Ammon's horn (tissue), 1 donor: ENCODE data around the gene DAD1.
"Not testable (repeated sequence)": the region's sequence is repeated elsewhere in the genome, so short reads cannot be mapped to it uniquely, and the experiment has no call there.

Source experiments
- DNase-seq: peaks from one replicate; pipeline ENCODE4 v3.0.0-alpha.2; 2016; ENCODE audit warnings: low spot score

The DAD1 gene

DNA sequence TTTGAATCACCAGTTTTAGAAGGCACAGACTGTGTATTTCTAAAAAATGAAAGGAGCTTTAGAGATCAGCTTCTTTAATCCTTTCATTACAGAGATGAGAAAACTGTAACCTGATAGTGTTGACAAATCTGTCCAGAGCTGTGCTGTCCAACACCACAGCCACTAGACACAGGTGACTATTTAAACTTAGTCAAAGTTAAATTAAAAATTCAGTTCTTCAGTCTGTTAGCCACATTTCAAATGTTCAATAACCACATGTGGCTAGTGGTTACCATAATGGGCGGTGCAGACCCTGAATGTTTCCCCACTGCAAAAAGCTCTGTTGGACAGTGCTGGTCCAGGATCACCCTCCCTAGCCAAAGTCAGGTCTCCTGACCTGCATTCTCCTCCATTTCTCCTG is 21.6 kb downstream of the DAD1 start:
- no peak for DNase-seq

DNA sequence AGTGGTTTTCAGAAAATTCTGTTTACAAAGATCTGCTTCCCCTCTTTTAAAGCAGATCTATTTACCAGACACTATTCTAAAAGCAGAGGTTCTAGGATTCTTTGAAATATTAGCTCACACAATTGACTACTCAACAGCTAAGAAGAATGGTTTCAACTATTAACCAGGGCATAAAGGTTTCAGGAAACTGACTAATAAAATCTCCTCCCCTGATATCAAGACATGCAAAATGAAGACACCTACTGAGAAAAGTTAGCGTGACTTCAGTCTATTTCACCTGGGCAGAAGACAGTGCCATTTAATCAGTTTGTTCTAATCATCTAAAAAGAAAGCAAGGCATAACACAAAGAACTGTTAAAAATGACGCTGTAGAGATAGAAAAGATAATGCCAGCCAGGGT is 22.2 kb downstream of the DAD1 start:
- no peak for DNase-seq

DNA sequence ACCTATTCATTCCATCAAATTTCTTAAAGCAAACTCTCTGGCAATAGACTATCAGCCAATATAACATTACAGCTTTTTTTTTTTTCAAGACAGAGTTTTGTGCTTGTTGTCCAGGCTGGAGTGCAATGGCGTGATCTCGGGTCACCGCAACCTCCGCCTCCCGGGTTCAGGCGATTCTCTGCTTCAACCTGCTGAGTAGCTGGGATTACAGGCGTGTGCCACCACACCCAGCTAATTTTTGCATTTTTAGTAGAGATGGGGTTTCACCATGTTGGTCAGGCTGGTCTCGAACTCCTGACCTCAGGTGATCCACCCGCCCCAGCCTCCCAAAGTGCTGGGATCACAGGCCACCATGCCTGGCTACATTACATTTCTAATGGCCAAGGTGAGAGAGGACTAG is 22.8 kb downstream of the DAD1 start:
- not testable (repeated sequence) for DNase-seq

DNA sequence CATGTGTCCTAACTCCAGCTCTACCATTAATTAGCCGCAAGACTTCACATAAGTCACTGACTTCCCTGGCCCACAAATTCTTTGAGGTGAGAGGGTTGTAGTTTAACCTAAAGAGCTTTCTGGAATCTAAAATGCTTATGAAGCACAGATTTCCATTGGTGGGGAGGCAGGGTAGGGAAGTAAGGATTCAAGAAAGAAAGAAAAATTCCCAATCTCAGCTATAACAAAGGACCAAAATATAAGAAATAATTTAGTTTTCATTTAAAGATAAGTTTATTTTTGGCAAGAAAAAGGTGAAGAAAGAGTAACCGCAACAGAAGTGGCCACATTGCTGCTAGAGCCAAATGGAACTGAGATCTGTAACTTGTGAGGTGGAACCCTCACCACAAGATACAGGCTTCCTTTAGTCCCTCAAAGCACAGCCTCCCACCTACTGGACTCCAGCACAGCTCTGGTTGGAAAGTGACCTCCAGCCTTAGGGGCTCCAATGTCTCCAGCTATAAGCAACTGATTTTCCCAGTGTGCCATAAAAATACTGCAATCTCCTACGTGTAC is 23.6 kb downstream of the DAD1 start:
- DNase-seq = no peak

DNA sequence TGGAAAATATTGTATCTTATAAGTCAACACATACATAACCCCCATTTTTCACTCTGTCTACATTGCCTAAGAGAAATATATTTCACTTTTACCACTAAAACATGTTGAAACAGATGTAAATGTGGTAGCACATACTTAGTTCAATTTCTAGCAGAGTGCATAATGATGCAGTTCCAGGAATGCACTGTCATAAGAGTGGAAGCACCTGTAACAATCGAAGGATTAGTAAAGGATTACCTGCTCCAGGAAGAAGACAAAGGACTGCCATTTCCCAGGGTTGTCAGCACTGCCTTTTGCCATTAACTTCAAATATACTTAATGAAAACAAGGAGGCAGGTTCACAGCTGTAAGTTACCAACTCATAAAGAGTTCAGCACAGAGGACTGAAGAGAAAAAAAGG is 24.6 kb downstream of the DAD1 start:
- no peak for DNase-seq

DNA sequence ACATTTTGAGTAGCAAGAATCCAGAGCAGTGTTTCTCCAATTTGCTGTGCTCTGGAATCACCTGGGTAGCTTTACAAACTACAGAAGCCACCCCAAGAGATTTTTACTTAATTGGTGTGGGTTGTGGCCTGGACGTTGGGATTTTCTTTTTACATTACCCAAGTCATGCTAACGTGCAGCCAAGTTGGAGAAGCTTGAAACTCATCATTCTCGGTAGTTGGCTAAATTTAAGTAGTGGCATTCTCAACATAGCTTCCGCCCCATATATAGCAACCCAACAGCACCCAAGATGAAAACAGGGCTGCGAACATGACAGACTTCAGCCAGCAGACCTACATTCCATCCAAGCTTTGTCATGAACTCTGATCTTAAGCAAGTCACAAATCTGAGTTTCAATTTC is 25.0 kb downstream of the DAD1 start:
- DNase-seq = no peak

DNA sequence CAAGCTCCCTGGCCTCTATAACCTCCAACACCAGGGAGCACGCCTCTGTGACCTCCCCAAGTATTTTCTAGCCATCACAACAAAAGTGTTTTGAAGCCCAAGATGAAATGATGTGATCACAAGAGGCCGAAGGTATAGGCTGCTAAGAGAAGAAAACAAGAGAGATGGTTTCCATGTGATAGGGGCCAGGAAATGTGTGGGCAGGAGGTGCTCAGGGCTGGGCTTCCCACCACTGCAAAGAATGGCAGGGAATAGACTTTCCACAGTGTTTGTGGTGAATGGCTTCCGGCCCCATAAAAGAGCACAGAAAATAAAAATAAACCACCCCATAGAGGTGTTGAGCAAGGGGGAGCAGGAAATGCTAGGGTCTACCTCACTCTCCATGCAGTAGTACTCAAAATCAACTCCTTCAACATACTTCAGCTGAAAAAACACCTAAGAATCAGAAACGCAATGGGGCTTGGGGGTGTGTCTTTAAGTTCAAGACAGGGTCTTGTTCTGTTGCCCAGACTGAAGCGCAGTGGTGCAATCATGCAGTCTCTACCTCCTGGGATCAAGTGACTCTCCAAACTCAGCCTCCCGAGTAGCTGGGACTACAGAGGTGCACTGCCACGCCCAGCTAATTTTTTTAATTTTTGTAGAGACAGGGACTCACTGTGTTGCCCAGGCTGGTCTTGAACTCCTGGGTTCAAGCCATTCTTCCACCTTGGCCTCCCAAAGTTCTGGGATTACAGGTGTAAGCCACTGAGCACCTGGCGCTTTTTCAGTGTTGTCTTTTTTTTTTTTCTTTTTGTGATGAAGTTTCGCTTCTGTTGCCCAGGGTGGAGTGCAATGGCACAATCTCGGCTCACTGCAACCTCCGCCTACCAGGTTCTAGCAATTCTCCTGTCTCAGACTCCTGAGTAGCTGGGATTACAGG is 27.1 kb downstream of the DAD1 start:
- no peak for DNase-seq

DNA sequence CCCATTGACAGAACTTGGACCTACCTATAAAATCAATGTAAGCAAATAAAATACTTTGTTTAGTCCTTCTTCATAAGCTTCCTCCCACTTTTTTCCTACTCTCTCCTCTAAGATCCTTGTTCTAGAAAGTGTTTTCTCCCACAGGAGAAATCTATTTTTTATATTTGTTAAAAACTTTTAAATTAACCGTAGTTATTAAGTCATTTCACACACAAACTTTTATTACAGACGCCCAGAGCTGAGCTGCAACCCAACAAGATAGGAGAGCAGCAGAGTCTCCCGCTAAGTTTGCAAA is 27.7 kb downstream of the DAD1 start:
- no peak for DNase-seq

DNA sequence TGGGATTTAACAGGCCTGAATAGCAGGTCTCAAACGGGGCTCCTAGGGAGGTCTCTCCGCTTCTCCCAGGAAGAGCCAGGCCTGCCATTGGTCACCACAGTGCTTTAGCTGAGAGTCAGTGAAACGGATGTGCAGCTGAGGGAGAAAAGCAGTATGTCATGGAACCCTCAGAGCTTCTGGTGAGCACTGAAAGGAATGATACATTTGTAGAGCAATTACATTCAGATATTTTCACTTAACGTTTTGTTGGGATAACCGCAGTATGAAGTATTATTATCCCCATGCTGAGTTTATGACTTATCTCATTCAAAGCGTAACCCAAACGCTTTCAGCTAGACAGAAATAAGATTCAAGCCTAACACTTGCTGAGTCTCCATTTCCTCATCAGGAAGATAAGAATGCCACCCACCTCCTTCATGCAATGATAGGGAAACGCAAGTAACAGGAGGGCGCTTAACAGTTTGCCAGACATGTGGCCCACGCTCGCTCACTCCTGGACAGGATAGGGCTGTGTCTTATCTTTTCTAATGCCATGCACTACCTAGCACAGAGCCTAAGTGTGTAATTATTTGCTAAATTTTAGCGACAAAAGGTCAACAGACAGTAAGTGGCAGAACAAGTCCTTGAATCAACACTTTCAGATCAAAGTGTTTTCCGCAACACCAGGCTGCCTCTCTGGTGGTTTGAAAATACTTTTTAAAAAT is 28.2 kb downstream of the DAD1 start:
- no peak for DNase-seq

DNA sequence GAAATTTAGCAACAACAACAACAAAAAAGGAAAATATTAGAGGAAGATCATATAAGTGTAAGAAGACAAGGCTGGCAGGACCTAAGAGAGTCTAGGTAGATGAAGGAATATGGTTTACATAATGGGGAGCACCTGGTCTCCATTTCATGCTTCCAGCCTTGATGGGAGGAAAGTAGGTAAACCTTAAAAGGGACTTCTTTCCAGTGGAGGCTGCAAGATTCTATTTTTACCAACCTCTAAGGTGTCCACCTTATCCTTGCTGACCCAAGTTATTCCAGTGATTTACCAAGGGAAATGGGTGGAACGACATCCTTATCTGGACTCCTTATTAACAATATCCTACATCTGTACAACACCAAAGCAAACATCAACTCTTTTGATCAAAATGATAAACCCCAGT is 30.0 kb downstream of the DAD1 start:
- no peak for DNase-seq

DNA sequence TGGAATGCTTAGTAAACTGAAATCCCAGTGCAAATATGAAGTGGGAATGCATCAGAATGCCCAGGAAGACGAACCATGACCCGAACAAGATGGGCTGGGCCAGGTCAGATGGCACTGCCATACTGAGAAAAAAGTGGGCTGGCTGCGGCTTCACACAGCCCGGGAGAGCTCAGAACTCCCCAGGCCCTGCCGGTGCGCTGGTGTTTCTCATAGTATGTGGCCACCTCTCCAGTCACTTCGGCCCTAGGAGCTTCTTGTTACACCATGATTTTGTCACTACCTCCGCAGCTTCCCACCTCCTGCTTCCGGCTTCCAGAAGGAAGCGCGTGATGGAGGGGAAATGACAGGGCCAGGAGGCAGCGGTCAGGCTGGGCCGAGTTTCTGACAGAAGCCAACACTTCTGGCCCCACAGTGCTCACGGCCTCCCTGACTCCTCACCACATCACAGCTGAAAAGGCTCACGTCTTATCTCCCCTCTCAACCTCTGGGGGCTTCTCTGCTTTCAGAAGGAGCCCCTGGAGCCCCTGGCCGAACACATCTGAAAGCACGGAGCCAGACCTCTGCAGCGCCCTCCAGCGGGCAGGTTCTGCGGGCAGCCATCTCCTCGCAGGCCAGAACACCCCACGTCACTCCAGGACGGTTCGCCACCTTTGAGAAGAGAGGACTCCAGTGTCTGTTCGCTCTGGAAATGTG is 30.7 kb downstream of the DAD1 start:
- DNase-seq = no peak

DNA sequence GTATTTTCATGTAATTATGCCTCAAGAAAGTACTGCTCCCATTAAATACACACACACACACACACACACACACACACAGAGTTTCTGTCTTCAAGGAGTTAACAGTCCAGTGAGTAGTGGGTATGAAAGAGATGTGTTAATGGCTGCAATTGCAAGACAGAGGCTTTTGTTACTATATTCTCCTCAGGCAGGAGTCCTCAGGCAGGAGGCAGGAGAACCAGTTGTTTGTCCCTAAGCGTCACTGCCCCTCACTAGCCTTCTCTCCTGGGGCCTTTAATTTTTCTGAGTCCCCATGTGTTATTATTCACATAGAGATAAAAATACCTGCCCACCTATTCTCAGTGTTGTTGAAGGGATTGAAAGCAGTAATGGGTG is 31.2 kb downstream of the DAD1 start:
- no peak for DNase-seq

DNA sequence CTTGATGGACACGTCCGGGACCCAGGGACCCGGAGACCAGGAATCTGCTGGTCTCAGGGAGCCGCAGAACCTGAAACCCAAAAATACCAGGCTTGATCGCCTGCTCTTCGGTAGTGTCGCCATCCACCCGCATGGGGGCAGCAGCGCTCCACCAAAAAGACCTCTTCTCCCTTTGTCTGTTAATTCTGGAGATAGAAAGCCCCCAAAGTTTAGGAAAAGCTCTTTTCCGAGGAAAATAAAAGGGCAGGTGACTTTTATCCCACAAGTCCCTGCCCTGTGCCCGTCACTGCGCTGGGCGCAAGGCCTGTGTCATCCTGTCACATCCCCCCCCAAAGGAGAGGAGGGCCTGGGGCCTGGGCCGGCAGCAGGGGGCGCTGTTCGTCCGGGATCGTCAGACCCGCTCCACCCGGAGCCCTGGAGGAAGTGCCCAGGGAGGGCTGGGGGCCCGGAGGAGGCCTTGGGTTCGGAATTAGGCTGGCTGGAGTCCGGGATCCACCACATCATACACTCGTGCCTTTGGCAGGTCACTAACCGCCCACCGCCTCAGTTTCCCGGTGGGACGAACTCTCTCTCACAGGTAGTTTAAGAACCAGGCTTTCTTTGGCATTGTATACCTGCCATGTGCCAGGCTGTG is 31.9 kb downstream of the DAD1 start:
- DNase-seq = peak; percentile 77

DNA sequence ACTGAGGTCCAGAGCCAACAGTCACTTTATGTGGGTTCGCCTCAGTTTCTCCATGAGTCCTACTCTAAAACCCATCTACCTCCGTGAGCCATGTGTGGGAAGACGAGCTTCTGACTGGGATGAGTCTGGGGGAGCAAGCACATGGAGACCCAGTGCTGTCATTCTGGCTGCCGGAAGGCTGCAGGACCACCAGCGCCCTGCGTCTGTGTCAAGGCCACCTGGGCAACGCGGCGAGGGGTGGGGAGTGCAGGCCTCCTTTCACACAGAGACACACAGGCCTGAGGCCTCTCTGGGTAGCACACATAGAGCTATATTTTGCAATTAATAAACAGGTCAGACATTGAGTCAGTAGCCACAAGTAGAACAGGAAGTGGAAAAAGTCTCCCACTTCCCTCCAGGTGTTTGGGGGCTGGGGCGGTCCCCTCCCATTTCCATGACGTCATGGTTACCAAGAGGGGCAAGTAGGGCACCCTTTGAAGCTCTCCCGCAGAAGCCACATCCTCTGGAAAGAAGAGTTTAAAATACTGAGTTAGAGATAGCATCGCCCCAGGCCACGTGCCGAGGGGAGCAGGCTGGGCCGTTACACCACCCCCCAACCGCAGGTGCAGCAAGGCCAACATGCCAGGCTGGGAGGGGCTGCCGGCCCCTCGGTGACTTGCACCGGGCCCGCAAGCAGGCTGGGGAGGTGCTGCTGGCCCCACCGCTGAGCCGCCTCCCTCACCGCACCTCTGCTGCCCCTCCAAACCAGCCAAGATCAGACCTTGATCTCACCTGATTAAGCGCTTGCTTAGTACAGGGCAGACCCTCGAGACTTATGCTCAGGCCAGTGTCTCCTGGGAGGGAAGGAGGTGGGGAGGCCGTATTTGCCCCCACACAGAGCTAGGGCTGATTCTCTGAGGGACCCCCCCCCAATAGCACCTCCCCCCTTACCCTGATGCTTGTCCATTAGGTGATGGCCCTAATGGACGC is 32.7 kb downstream of the DAD1 start:
- peak; percentile 10 for DNase-seq

DNA sequence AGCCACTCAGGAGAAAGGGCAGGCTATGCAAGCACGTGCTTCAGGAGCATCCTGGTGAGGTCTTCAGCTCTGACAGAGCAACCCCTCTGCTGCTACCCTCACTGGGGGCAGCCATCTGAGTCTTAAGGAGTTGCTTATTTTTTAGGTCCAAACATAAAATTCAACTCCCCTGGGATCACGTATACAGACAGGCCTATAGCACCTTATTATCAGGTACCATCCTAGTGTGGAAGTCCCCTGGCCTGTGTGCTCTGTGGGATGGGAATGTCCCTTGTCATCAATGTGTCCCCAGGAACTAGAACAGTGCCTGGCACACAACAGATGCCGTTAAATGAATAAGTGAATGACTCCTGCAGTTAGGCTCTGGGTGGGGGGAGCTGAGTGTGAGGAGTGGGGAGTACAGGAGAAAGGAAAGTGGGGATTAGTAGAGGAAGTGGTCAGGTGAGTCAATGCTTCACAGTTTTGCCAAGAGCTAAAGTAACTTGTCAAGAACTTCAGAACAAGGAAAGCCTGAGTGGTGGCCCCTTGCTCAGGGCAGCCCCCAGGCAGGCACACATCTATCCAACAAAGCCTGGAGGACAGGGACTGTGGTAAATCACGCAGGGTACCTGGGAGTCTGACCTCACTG is 33.5 kb downstream of the DAD1 start:
- no peak for DNase-seq

DNA sequence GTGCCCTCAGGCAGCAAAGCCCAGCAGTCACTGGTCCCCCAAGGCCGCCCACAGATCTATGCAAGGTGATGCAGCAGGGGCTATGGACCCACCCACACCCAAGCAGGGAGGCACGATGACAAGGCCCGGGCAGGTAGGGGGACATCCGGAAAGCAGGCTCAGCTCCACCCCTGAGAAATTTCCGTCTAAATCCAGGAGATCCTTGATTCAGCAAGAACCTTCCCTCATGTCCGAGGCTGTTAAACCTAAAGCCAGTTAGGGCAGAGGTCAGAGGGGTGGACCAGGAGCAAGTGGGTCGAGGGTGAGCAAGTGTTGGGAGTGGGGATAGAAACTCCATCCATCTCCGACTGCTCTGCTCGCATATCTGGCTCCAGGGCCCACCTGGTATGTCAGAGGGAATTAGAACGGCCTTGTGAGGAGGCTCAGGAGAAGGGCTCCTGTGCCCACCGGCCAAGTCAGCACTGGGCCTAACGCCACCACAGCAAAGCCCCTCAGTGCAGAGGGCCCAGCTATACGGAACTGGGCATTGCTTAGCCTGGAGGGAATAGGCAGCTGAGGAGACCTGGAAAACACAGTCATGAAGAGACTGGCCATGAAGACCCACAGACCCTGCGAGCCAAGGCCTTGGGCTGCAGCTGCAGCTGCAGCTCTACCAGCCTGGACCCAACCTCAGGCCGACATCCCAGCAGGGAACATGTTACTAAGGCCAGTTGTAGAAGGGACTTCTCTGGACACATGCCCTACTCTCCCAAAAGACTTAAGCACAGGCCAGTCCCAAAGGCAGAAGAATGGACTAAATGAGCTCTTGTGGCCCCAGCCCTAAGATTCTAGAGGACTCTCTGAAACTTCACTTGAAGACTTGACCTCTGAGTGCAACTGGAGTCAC is 34.3 kb downstream of the DAD1 start:
- no peak for DNase-seq

DNA sequence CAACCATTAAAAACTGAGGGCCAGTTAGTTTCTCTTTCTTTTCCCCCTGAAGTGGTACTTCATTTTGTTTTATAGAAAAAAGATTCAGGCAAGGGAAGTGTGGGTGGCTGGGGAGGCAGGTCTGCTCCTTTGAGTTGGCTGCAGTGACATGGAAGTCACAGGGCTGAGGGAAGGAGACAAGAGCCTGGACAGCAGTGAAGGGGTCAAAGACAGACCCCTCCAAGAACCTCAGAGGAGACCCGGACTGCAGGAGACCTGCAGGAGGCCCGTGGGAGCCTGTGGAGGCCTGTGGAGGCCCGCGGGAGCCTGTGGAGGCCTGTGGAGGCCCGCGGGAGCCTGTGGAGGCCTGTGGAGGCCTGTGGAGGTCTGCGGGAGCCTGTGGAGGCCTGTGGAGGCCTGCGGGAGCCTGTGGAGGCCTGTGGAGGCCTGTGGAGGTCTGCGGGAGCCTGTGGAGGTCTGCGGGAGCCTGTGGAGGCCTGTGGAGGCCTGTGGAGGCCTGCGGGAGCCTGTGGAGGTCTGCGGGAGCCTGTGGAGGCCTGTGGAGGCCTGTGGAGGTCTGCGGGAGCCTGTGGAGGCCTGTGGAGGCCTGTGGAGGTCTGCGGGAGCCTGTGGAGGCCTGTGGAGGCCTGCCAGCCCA is 35.0 kb downstream of the DAD1 start:
- DNase-seq = not testable (repeated sequence)

DNA sequence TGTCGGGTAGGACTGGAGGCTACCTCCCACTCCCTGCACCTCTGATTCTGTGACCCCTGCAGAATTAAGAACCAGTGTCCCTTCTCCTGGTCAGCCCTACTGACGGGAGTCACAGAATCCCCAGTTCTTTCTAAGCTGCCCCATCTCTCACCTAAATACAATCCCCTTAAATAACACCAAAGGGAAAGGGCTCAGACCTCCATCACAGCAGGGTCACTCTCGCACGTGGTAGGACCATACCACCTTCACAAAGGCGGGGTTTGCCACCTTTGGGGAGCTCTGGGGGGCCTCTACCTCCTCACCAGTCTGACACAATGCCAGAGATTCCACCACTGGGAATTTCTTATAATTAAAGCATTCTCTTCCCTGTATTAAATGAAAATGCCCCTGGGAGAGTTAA is 35.6 kb downstream of the DAD1 start:
- DNase-seq = no peak

DNA sequence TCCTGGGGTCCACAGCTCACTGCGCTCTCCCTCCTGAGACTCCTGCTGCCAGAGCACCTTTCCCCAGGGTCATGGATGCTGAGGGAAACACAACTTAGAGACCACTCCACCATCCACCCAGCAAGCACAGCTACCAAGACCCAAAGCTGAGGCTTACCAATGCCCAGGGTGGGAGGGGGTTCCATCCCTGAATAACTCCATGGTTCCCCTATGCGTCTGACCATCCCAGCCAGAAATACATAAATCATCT is 36.3 kb downstream of the DAD1 start:
- DNase-seq = no peak
